ENCODE measurements around the gene SLC2A13. TPM values are rescaled to one million over a fixed set of nuclear protein-coding genes. Genes with fewer than 3 reads are reported as not detected.
"Not testable (repeated sequence)": the region's sequence is repeated elsewhere in the genome, so short reads cannot be mapped to it uniquely, and the experiment has no call there.

Gene SLC2A13
- polyA plus RNA-seq, 3 donors: 1.7 to 3.5 (median 2.6) TPM

DNA sequence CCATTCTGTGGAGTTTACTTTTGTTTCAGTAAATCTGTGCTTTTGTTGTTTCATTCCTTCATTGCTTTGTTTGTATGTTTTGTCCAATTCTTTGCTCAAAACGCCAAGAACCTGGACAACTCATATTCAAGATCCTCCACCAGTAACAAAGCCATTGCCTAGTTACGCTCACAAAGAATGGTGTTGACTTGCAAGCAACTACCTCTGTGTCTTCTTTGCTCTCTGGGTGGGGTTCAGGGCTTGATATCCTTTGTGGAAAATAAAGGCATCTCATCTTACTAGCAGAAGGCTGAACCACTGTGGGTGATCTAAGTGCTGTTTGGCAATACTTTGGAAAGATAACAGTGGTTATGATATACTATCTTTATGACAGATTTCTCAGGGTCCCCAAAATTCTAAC is 252.9 kb downstream of the SLC2A13 start:
- no peak overlapping the region for H3K27ac ChIP-seq (ENCODE audit: low read depth, low read length)
- 94 to 97% (median 94%) methylated on average over 2 of the region's 2 CpGs for WGBS, 3 donors

DNA sequence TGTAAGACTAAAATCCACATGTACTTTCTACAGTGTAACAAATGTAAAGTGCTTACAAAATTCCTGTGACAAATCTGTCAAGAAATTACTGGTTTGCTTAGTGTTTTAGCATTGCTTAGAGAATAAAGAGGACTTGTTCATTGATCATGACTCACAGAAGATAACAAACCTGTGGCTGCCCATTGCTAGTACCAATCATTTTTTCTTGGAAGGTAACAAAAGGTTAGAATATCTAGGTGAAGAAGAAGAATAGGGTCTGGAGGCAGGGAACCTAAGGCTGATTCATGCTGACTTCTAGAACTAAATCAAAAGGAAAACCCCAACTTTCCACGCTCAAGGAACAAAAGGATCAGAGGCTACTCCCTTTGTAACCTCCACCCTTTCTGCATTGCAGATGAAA is 253.5 kb downstream of the SLC2A13 start:
- H3K27ac ChIP-seq (ENCODE audit: low read depth, low read length): no peak overlapping the region
- WGBS, 3 donors: 95 to 97% (median 96%) methylated on average over 1 of the region's 1 CpG

DNA sequence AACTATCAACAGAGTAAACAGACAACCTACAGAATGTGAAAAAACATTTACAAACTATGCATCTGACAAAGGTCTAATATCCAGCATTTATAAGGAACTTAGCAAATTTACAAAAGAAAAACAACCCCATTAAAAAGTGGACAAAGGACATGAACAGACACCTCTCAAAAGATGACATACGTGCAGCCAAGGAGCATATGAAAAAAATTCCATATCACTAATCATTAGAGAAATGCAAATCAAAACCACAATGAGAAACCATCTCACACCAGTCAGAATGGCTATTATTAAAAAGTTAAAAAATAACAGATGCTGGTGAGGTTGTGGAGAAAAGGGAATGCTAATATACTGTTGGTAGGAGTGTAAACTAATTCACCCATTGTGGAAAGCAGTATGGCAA is 257.7 kb downstream of the SLC2A13 start:
- WGBS, 3 donors: 90 to 96% (median 91%) methylated on average over 1 of the region's 1 CpG

DNA sequence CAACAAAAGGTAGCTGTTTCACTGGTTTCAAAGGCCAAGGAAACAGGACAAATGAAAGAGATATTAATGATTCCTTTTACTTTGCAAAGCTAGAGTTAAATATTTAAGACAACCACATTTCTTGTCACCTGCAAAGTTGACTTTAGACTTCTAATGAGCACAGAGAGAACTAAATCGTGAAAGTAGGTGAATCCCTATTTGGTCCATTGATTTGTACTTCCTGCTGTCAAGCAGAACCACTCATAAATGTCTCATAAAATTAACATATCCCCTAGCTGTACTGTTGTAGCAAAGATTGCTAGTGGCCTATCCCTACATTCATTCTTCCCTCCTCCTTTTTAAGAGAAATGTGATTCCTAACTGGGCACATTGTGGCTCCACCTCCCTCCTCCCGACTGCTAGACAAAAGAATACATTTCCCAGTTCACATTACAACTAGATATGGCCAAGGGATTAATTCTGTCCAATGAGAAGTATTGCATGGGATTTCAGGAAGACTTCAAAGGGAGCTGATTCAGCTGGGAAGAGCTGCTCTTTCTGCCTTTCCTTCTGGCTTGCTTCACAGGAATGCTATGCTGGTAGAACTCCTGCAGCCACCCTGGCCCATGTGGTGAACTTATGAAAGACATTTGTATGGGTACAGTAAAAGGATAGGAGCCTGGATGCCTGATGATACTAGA is 258.8 kb downstream of the SLC2A13 start:
- 52 to 75% (median 66%) methylated on average over 2 of the region's 2 CpGs for WGBS, 3 donors
- H3K27ac ChIP-seq (ENCODE audit: low read depth, low read length): no peak overlapping the region

More for the DNA sequence above, 257.7 kb downstream of the SLC2A13 start:
- H3K27ac ChIP-seq (ENCODE audit: low read depth, low read length): not testable (repeated sequence)

DNA sequence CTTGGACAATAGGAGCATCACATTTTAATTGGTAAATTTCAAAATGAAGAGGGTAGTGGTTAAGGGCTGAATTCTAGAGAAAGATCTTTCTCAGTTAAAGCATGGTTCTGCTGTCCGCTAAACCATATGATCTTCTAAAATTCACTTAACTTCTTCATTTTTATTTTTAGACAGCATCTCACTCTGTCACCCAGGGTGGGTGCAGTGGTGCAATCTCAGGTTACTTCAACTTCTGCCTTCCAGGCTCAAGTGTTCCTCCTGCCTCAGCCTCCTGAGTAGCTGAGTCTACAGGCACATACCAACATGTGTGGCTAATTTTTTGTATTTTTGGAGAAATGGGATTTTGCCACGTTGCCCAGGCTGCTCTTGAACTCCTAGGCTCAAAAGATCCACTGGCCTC is 259.6 kb downstream of the SLC2A13 start:
- 86 to 94% (median 87%) methylated on average over 2 of the region's 2 CpGs for whole genome bisulfite sequencing, 3 donors
- H3K27ac ChIP-seq (ENCODE audit: low read depth, low read length): no peak overlapping the region

DNA sequence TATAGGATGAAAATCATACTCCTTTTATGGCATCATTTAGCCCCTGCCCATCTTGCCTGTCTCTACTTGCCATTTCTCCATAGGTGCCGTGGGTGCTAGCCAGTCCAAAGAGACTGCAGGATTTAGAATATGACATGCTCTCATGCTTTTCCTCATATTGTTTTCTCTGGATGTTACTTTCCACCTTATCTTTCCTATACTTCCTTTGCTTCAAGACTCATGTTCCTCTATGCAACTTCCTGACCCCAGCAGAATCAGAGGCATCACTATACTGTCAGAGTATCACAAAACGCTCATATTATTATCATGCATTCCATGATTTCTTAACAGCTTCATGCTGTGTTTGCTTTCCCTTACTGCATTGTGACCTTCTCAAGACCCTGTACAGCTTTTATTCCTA is 265.5 kb downstream of the SLC2A13 start:
- H3K27ac ChIP-seq (ENCODE audit: low read depth, low read length): no peak overlapping the region
- WGBS, 3 donors: 89 to 91% (median 90%) methylated on average over 2 of the region's 2 CpGs

DNA sequence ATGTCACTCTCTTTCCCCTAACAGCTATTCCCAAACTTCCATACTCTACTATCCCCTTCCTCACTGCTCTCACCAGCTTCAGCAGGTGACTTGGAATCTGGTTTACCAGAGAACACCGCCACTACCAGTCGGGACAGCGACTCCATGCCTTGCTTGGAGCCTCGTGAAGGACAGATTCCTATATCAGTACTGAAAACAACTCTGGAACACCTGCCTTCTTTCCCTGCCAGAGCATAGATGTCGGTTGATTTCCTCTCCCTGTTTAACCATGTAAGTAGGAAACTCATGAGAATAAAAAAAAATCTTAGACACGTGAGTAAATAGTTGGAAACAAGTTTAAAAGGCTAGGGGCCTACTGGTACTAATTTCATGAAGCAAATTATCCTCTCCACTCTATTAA is 266.8 kb downstream of the SLC2A13 start:
- WGBS, 3 donors: 51 to 94% (median 94%) methylated on average over 6 of the region's 6 CpGs

DNA sequence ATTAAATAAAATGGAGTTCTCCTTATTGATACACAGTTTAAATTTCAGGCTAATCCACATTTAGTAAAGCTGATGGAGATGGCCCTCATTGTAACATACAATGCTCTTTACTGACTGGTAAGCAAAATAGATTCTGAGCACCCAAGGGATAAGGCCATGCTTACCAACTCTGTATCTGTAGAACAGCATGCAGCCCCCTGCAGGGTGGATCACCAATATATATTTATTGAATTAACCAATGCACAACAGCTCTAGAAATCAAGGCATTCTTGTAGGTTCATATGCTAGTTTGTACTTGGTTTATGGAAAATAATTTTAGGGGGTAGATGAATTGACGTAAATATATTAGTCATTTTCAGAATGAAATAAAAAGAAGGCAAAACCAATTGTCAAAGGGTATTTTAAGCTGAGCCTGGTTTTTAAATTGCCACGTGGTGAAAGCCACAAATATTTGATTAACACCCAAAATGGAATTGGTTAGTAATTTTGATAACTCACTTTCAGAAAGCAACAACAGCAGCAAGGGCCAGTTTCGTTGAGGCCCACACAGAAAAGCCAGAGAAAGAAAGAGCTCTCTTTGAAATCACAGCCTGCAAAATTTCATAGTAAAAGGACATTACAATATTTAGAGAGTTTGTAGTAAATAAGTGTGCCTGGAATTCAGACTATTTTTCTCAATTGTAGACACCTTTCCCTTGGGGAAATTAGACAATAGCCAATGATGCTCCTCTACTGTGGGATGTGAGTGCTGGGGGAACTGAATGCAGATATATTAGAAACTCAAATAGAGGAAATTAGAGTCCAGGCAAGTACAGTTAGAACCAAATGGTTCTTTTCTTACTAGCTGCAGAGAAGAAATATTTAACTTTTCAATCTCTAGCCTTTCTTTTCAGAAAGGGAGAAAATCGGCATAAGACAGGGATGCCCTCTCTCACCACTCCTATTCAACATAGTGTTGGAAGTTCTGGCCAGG is 270.1 kb downstream of the SLC2A13 start:
- WGBS, 3 donors: 81 to 92% (median 86%) methylated on average over 4 of the region's 4 CpGs

More for the DNA sequence above, 266.8 kb downstream of the SLC2A13 start:
- H3K27ac ChIP-seq (ENCODE audit: low read depth, low read length): no peak overlapping the region

DNA sequence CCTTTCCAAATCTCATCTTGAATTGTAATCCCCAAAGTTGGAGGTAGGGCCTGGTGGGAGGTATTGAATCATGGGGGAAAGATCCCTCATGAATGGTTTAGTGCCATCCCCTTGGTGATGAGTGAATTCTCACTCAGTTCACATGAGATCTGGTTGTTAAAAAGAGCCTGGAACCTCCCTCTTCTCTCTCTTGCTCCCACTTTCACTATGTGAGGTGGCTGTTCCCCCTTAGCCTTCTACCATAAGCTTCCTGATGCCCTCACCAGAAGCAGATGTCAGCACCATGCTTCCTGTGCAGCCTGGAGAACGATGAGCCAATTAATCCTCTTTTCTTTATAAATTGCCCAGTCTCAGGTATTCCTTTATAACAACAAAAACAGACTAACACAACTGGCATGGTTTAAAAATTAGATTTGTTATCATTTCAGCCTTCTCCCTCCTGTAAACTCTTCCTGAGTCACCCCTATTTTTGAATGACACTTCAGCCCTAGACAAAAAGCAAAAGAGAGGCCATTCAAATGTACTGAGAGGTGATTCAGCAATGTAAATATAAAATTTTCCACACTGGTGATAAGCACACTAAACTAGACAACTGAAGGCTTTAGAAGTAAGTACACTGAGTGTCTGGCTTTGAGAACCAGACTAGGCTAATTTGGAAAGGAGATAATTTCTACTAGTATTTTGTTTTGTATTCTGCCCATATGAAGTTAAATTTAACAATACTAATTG is 274.1 kb downstream of the SLC2A13 start:
- WGBS, 3 donors: 29 to 50% (median 31%) methylated on average over 1 of the region's 1 CpG

More for the DNA sequence above, 270.1 kb downstream of the SLC2A13 start:
- no peak overlapping the region for H3K27ac ChIP-seq (ENCODE audit: low read depth, low read length)

DNA sequence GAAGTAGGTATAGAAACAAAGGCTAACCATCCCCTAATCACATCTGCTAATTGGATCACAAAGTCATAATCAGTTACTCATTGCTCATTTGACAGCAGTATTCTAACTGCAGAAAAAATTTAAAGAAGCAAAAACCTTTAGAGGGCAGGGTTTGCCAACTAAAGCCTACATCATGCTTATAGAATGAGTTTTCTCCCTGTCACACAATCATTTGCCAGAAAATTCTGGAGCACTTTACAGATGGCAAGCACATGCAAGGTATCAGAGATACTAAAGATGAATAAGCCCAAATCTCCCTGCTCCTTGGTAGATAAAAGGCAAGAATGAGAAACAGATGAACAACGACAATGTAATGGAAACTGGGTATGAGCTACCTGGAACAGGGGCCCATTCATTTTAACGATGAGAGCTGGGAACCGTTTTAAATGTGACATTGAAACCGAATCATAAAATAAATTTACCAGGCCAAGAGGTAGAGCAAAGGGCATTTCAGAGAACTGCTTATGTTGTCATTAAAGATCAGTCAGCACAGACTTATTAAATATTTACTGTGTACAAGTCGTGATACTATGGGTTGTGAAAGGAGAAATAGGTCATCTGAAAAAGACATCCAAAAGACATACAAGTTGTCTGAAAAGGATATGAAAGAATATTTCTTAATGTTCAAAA is 274.9 kb downstream of the SLC2A13 start:
- no peak overlapping the region for H3K27ac ChIP-seq (ENCODE audit: low read depth, low read length)
- WGBS, 3 donors: 41 to 96% (median 88%) methylated on average over 5 of the region's 5 CpGs

More for the DNA sequence above, 274.1 kb downstream of the SLC2A13 start:
- no peak overlapping the region for H3K27ac ChIP-seq (ENCODE audit: low read depth, low read length)

DNA sequence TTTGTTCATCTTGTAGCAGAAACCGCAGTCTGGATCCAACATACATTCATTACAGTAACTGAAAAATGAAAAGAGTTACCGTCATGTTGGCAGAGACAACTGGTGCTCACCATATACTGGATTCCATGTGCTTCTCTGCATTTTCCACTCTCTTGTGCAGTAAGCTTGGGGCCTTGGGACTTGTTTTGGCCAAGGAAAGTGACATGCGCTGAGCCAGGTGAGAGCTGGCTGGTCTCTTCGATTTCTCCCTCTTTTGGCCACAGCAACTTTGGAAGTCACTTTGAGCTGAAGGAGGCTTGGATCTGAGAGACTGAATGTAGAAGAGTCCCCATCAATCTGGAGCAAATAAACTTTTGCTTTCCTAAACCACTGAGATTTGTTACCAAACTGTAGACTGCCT is 275.7 kb downstream of the SLC2A13 start:
- WGBS, 3 donors: 95 to 99% (median 97%) methylated on average over 4 of the region's 4 CpGs
- no peak overlapping the region for H3K27ac ChIP-seq (ENCODE audit: low read depth, low read length)

DNA sequence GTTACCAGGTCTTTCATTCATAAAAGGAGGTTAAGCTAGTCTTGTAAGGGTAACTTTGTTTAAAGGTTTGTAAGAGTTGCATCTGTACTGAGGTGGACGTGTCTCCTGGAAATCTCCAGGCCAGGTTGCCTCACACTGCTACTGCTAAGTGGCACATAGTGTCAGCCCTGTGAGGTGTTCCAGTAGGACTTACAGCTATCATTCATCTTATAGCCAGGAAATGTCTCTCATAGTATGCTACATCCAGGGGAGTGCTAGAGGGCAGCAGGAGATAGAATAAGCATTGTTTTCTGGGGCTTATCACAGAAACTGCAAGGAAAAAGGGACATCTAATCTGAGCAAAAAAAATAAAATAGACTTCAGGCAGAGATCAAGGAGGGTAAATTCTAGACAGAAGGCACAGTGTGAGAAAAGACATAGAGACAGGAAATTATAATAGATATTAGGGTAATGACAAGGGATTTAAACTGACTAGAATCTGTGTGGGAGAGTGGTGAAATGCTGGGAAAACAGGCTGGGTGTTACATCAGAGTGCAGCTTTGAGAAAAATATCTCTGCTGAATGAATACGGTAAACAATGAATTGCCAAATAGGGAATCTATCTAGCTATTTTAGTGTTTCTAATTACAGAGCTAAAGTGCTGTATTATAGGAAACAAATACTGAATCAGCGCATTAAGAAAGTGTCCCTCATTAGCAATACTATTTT is 281.2 kb downstream of the SLC2A13 start:
- whole genome bisulfite sequencing, 3 donors: 38 to 73% (median 65%) methylated on average over 3 of the region's 3 CpGs
- no peak overlapping the region for H3K27ac ChIP-seq (ENCODE audit: low read depth, low read length)

DNA sequence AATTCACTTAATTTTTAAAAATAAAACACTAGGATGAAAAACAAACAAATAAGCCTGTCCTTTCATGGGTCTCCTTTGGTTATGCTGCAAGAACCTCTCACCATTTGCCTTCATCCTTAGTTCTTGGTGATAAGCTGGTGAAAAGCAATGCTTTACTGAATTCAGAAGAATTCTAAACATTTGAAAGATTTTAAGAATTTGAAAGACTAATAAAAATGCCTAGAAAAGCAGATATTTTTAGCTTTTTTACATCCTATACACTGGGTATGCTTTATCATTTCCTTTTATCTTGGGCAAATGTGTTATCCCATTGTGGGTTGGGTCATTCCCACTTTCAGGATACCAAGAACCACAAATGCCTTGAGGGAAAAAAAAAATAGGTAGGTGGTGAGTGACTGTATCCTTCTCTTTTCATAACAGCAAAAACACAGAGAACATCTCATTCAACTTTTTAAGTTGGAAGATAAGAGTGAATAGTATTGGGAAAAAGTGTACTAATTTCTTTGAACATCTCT is 289.2 kb downstream of the SLC2A13 start:
- no peak overlapping the region for H3K27ac ChIP-seq (ENCODE audit: low read depth, low read length)

DNA sequence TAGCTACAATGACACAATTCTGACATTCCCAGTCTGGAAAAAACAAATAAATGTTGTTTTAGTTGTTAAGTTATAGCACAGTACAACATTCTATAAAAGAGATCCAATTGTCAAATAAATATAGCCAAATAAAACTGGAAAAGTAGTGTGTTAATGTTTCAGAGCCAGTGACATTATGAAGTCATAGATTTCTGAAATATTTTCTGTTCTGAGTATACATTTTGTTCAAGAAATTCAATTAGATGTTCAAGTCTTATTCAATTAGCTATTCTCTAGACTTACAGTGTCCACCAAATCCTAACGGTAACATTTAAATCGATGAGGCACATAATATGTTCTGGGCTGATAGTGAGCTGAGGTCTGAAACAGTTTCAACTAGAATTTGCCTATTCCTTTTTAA is 290.1 kb downstream of the SLC2A13 start:
- no peak overlapping the region for H3K27ac ChIP-seq (ENCODE audit: low read depth, low read length)
- 86 to 97% (median 90%) methylated on average over 2 of the region's 2 CpGs for WGBS, 3 donors

DNA sequence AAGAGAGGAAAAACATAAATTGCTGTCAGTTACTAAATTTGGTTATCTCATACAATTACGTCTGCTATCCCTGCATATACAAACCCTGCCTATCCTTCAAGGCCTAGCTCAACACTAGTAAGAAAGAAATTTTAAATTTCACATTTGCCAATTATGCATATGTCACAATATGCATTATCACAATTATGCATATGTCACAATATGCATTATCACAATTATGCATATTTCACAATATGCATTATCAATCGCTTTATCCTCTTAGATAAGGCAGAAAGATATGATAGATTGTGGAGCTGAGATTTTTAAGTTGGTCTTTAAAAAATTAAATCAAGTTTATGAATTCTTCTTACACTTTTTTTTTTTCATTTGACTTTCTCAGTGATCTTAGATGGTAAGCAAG is 291.3 kb downstream of the SLC2A13 start:
- no peak overlapping the region for H3K27ac ChIP-seq (ENCODE audit: low read depth, low read length)
- WGBS, 3 donors: 45 to 94% (median 75%) methylated on average over 2 of the region's 2 CpGs

DNA sequence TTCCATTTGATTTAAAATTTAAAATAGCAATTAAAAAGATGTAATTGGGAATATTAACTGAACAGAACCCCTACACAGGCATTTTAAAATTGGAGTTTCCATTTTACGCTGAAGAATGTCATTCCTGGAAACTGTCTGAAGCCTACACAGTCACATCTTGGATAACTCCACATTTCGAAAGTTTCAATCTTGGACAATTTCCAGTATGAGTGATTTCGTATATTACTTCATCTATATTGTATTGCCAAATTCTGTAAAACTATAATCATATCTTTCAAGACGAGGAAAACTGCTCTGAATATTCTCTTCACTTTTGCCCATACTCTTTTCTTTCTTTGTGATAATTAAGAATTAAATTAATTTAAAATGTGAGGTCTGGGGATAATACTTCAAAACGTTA is 292.1 kb downstream of the SLC2A13 start:
- no peak overlapping the region for H3K27ac ChIP-seq (ENCODE audit: low read depth, low read length)
- WGBS, 3 donors: 44 to 81% (median 55%) methylated on average over 5 of the region's 5 CpGs

DNA sequence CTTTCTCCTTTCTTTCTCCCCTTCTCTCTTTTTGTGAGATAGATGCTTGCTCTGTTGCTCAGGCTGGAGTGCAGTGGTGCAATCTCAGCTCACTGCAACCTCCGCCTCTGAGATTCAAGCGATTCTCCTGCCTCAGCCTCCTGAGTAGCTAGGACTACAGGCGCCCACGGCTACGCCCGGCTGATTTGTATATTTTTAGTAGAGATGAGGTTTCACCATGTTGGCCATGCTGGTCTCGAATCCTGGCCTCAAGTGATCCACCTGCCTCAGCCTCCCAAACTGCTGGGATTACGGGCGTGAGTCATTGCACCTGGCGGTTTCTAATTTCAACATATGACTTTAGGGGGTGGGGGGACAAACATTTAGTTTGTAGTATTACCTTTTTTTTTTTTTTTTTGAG is 293.4 kb downstream of the SLC2A13 start:
- not testable (repeated sequence) for H3K27ac ChIP-seq (ENCODE audit: low read depth, low read length)
- 97 to 98% (median 97%) methylated on average over 10 of the region's 10 CpGs for WGBS, 3 donors

DNA sequence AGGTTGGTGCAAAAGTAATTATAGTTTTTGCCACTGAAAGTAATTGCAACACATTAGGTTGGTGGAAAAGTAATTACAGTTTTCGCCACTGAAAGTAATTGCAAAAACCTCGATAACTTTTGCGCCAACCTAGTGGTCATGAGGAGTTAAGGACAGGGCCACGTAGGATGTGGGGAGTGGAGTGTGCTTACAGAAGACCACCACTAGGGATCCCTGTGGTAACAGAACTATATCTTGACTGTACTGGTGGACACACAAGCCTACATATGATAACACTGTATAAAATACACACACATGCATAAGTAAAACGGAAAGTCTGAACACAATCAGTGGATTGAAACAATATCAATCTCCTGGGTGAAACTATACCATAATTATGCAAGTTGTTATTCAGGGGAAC is 298.8 kb downstream of the SLC2A13 start:
- 87 to 89% (median 89%) methylated on average over 5 of the region's 5 CpGs for WGBS, 3 donors
- no peak overlapping the region for H3K27ac ChIP-seq (ENCODE audit: low read depth, low read length)

Data from adipose tissue (tissue), 3 donors.